CD4-positive, CD25-positive, alpha-beta regulatory T cell (primary cell): ENCODE measurements around the gene SCRN1. TPM values are rescaled to one million over a fixed set of nuclear protein-coding genes. Genes with fewer than 3 reads are reported as not detected.

Experiments used
- ATAC-seq, 2 donors: fragments of 150-1000 bp; cut with Tn5 transposase; one replicate each; pipeline ENCODE4 v1.10.0; 2021; ENCODE audit warnings: low read depth in 2 of 2, moderate number of reproducible peaks in 2 of 2, moderate library complexity in 1 of 2
- DNase-seq, 3 donors: peaks; one replicate each; pipeline versions ENCODE4 v3.0.0 to v3.0.0-alpha.2; 2012 to 2022; ENCODE audit warnings: mixed read lengths in 1 of 3
- H3K27ac ChIP-seq: one replicate; pipeline ENCODE4 v1.7.0; 2013; ENCODE audit warnings: mild to moderate bottlenecking, low read length; ENCODE audit not compliant: insufficient read depth, poor library complexity, severe bottlenecking
- H3K27me3 ChIP-seq: one replicate; pipeline ENCODE4 v1.7.0; 2013; ENCODE audit warnings: low read length; ENCODE audit not compliant: control insufficient read depth, insufficient read depth
- H3K36me3 ChIP-seq: one replicate; pipeline ENCODE4 v1.7.0; 2013; ENCODE audit warnings: mild to moderate bottlenecking, low read length, moderate library complexity; ENCODE audit not compliant: control insufficient read depth, insufficient read depth
- H3K4me1 ChIP-seq: 2 replicates; pipeline ENCODE4 v1.7.0; 2013; ENCODE audit warnings: mild to moderate bottlenecking, low read length; ENCODE audit not compliant: insufficient read depth, control insufficient read depth, poor library complexity, severe bottlenecking
- H3K4me3 ChIP-seq: one replicate; pipeline ENCODE4 v1.7.0; 2013; ENCODE audit warnings: low read depth, mild to moderate bottlenecking, low read length, moderate library complexity
- H3K9me3 ChIP-seq, 2 experiments: 1 replicate in 1 of 2; 2 replicates in 1 of 2; pipeline ENCODE4 v1.7.0; 2013; ENCODE audit warnings: low read length in 2 of 2, mild to moderate bottlenecking in 1 of 2, moderate library complexity in 1 of 2; ENCODE audit not compliant: control insufficient read depth in 2 of 2
- H3K27ac Mint-ChIP-seq, 3 donors: one replicate each; pipeline ENCODE4 v1.8.0; 2020 to 2022; ENCODE audit warnings: mild to moderate bottlenecking in 3 of 3, mixed read lengths in 3 of 3, moderate library complexity in 2 of 3
- H3K27me3 Mint-ChIP-seq: one replicate; pipeline ENCODE4 v1.8.0; 2022; ENCODE audit warnings: mild to moderate bottlenecking, mixed read lengths
- H3K36me3 Mint-ChIP-seq: one replicate; pipeline ENCODE4 v1.8.0; 2020; ENCODE audit warnings: mixed read lengths
- H3K4me1 Mint-ChIP-seq, 4 donors: one replicate each; pipeline ENCODE4 v1.8.0; 2020 to 2022; ENCODE audit warnings: mixed read lengths in 4 of 4, mild to moderate bottlenecking in 1 of 4
- H3K4me3 Mint-ChIP-seq, 4 donors: one replicate each; pipeline ENCODE4 v1.8.0; 2020 to 2022; ENCODE audit warnings: mild to moderate bottlenecking in 4 of 4, mixed read lengths in 4 of 4, moderate library complexity in 3 of 4
- H3K9me3 Mint-ChIP-seq, 7 donors: one replicate each; pipeline ENCODE4 v1.8.0; 2020 to 2022; ENCODE audit warnings: mixed read lengths in 7 of 7, mild to moderate bottlenecking in 3 of 7, moderate library complexity in 2 of 7
- polyA plus RNA-seq, 4 donors: library from polyadenylated mRNA; unstranded; fragments of 300-500 nt; fragmentation: Illumina TruSeq; gene quantifications; one replicate each; pipeline ENCODE4 v1.2.3, GENCODE V29; 2021
- total RNA-seq: library from RNA; stranded (reverse); gene quantifications from one replicate; pipeline ENCODE4 v1.2.3, GENCODE V29; 2022

SCRN1 gene
- total and polyA plus RNA-seq, 5 donors from 2014 or later, result 0.91 to 2.1 (median 1.9) TPM

- no peaks in the 10 kb centered on the region for H3K4me1 ChIP-seq
- no peaks in the 10 kb centered on the region for H3K36me3 ChIP-seq
- no peak overlapping the region for H3K27ac ChIP-seq
- Mint-ChIP-seq H3K27ac (no peak overlapping the region), H3K4me1 (no peaks in the 10 kb centered on the region), H3K9me3 (peaks cover 0 to 5% (median 3%) of the 10 kb centered on the region in 7 donors), H3K27me3 (peaks cover 56% of the 10 kb centered on the region), H3K36me3 (peaks cover 4% of the 10 kb centered on the region), H3K4me3 (no peak overlapping the region)
- no peaks in the 10 kb centered on the region for H3K9me3 ChIP-seq
- ATAC-seq (no peak), DNase-seq (no peak)
- H3K4me3 ChIP-seq, result no peak overlapping the region
- peaks cover 20% of the 10 kb centered on the region for H3K27me3 ChIP-seq
These were observed 12.4 kb upstream of the SCRN1 start for GRCh38 chr7:30001998-30002397.

- peaks cover 76% of the 10 kb centered on the region for H3K27me3 Mint-ChIP-seq
- no peaks in the 10 kb centered on the region for H3K4me1 Mint-ChIP-seq
- Histone ChIP-seq H3K27ac (no peak overlapping the region), H3K9me3 (peaks cover 9 to 14% of the 10 kb centered on the region in 2 experiments), H3K4me1 (no peaks in the 10 kb centered on the region), H3K4me3 (no peak overlapping the region), H3K27me3 (peaks cover 26% of the 10 kb centered on the region), H3K36me3 (no peaks in the 10 kb centered on the region)
- H3K27ac Mint-ChIP-seq, result no peak overlapping the region
- no peak for DNase-seq
- peaks cover 4% of the 10 kb centered on the region for H3K36me3 Mint-ChIP-seq
- peaks cover 0 to 20% (median 11%) of the 10 kb centered on the region in 7 donors for H3K9me3 Mint-ChIP-seq
- no peak for ATAC-seq
- H3K4me3 Mint-ChIP-seq, result no peak overlapping the region
These were observed 8.9 kb upstream of the SCRN1 start for GRCh38 chr7:29998489-29998888.

- Histone ChIP-seq H3K9me3 (peaks cover 20 to 29% of the 10 kb centered on the region in 2 experiments), H3K27ac (no peak overlapping the region), H3K4me1 (no peaks in the 10 kb centered on the region), H3K27me3 (peaks cover 29% of the 10 kb centered on the region), H3K4me3 (no peak overlapping the region), H3K36me3 (no peaks in the 10 kb centered on the region)
- DNase-seq (no peak), ATAC-seq (no peak)
- H3K4me3 Mint-ChIP-seq, result no peak overlapping the region
- H3K9me3 Mint-ChIP-seq, result peaks cover 4 to 29% (median 11%) of the 10 kb centered on the region in 7 donors
- H3K36me3 Mint-ChIP-seq, result peaks cover 4% of the 10 kb centered on the region
- peaks cover 79% of the 10 kb centered on the region for H3K27me3 Mint-ChIP-seq
- H3K27ac Mint-ChIP-seq, result no peak overlapping the region
- no peaks in the 10 kb centered on the region for H3K4me1 Mint-ChIP-seq
These were observed 6.7 kb upstream of the SCRN1 start for GRCh38 chr7:29996321-29996720.

GRCh38 chr7:29995652-29996051 is 6.1 kb upstream of the SCRN1 start:
- Mint-ChIP-seq H3K27me3 (peaks cover 81% of the 10 kb centered on the region), H3K36me3 (peaks cover 4% of the 10 kb centered on the region), H3K4me1 (no peaks in the 10 kb centered on the region), H3K9me3 (peaks cover 4 to 33% (median 14%) of the 10 kb centered on the region in 7 donors), H3K4me3 (no peak overlapping the region), H3K27ac (no peak overlapping the region)
- Histone ChIP-seq H3K4me1 (no peaks in the 10 kb centered on the region), H3K27ac (no peak overlapping the region), H3K9me3 (peaks cover 20 to 29% of the 10 kb centered on the region in 2 experiments), H3K36me3 (no peaks in the 10 kb centered on the region), H3K27me3 (peaks cover 30% of the 10 kb centered on the region), H3K4me3 (no peak overlapping the region)
- ATAC-seq, result no peak
- DNase-seq, result no peak

- no peak for ATAC-seq
- Mint-ChIP-seq H3K27me3 (peaks cover 74% of the 10 kb centered on the region), H3K4me3 (no peak overlapping the region), H3K27ac (no peak overlapping the region), H3K36me3 (peaks cover 4% of the 10 kb centered on the region), H3K4me1 (peaks cover 0 to 10% (median 2%) of the 10 kb centered on the region in 4 donors), H3K9me3 (peaks cover 4 to 34% (median 12%) of the 10 kb centered on the region in 7 donors)
- no peaks in the 10 kb centered on the region for H3K36me3 ChIP-seq
- H3K4me3 ChIP-seq, result no peak overlapping the region
- peaks cover 20 to 29% of the 10 kb centered on the region in 2 experiments for H3K9me3 ChIP-seq
- H3K4me1 ChIP-seq, result peaks cover 11% of the 10 kb centered on the region
- no peak overlapping the region for H3K27ac ChIP-seq
- no peak for DNase-seq
- H3K27me3 ChIP-seq, result peaks cover 38% of the 10 kb centered on the region
These were observed 3.5 kb upstream of the SCRN1 start for GRCh38 chr7:29993140-29993539.

DNA sequence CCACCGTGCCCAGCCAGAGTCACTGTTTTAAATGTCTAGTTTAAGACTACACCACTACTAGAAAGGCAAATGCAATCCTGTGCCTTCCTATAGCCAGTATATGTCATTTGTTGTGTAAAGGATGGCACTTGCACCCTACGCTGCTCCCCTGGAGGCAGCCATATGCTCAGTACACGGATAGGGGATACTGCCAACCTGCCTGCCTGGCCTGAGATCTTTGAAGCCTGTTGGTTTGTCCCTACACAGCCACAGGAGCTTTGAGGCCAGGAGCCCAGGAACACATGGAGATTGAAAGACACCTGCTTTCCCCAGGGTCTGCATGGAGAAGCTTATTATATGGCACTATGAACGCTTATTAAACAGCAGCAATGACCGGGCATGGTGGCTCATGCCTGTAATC is 2.3 kb upstream of the SCRN1 start:
- H3K4me1 Mint-ChIP-seq, result peaks cover 0 to 16% (median 2%) of the 10 kb centered on the region in 4 donors
- Histone ChIP-seq H3K27ac (no peak overlapping the region), H3K27me3 (peaks cover 42% of the 10 kb centered on the region), H3K9me3 (peaks cover 20 to 29% of the 10 kb centered on the region in 2 experiments), H3K4me1 (peaks cover 11% of the 10 kb centered on the region), H3K36me3 (no peaks in the 10 kb centered on the region), H3K4me3 (no peak overlapping the region)
- DNase-seq, result no peak
- H3K27ac Mint-ChIP-seq, result no peak overlapping the region
- ATAC-seq, result no peak
- no peaks in the 10 kb centered on the region for H3K36me3 Mint-ChIP-seq
- no peak overlapping the region for H3K4me3 Mint-ChIP-seq
- H3K9me3 Mint-ChIP-seq, result peaks cover 4 to 29% (median 12%) of the 10 kb centered on the region in 7 donors
- H3K27me3 Mint-ChIP-seq, result peaks cover 76% of the 10 kb centered on the region

- peaks cover 37% of the 10 kb centered on the region for H3K27me3 ChIP-seq
- H3K4me1 Mint-ChIP-seq, result peaks cover 0 to 17% (median 2%) of the 10 kb centered on the region in 4 donors
- no peaks in the 10 kb centered on the region for H3K36me3 Mint-ChIP-seq
- H3K27me3 Mint-ChIP-seq, result peaks cover 70% of the 10 kb centered on the region
- no peak overlapping the region for H3K4me3 ChIP-seq
- no peaks in the 10 kb centered on the region for H3K36me3 ChIP-seq
- no peak overlapping the region for H3K27ac Mint-ChIP-seq
- peaks cover 11% of the 10 kb centered on the region for H3K4me1 ChIP-seq
- H3K27ac ChIP-seq, result no peak overlapping the region
- H3K9me3 Mint-ChIP-seq, result peaks cover 0 to 21% (median 7%) of the 10 kb centered on the region in 7 donors
- DNase-seq (no peak), ATAC-seq (no peak)
- H3K4me3 Mint-ChIP-seq, result peak overlapping the region; percentile 12 to 85 (median 52)
- peaks cover 13 to 22% of the 10 kb centered on the region in 2 experiments for H3K9me3 ChIP-seq
These were observed 1.3 kb upstream of the SCRN1 start for GRCh38 chr7:29990931-29991330.
